VCaP (cell line): Measurements from ENCODE around the gene KRT20.
"Not testable (repeated sequence)": the region's sequence is repeated elsewhere in the genome, so short reads cannot be mapped to it uniquely, and the experiment has no call there.

ENCODE experiments used
- H3K27ac ChIP-seq: fragments of 450-650 bp; 2 replicates; pipeline ENCODE4 v1.5.1; 2017
- TF ChIP-seq, protein P1 (sequence below): fragments of 450-650 bp; conservative IDR thresholded peaks from 2 replicates; pipeline ENCODE4 v1.5.1; 2017; ENCODE audit warnings: mild to moderate bottlenecking, moderate library complexity

The KRT20 gene

GRCh38 chr17:40864661-40865390, 20.2 kb downstream of the KRT20 start:
- TF ChIP-seq, protein P1, sequence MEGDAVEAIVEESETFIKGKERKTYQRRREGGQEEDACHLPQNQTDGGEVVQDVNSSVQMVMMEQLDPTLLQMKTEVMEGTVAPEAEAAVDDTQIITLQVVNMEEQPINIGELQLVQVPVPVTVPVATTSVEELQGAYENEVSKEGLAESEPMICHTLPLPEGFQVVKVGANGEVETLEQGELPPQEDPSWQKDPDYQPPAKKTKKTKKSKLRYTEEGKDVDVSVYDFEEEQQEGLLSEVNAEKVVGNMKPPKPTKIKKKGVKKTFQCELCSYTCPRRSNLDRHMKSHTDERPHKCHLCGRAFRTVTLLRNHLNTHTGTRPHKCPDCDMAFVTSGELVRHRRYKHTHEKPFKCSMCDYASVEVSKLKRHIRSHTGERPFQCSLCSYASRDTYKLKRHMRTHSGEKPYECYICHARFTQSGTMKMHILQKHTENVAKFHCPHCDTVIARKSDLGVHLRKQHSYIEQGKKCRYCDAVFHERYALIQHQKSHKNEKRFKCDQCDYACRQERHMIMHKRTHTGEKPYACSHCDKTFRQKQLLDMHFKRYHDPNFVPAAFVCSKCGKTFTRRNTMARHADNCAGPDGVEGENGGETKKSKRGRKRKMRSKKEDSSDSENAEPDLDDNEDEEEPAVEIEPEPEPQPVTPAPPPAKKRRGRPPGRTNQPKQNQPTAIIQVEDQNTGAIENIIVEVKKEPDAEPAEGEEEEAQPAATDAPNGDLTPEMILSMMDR: no peak
- no peak overlapping the region for H3K27ac ChIP-seq

GRCh38 chr17:40862985-40863733, 21.9 kb downstream of the KRT20 start:
- no peak overlapping the region for H3K27ac ChIP-seq
- TF ChIP-seq, protein P1: no peak

DNA sequence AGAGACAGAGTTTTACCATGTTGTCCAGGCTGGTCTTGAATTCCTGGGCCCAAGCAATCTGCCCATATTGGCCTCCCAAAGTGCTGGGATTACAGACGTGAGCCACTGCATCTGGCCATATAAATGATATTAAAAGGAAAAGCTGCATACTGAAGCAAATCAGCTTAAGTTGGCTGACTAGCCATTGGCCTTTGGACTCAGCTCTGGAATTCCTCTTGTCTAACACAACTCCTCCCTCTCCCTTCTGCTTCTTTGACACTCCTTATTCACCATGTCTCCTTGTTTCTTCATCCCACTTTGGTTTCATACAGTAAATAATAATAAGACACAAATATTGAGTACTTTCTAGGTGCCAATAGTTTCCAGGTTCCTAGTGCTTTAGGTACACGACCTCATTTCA, 25.5 kb downstream of the KRT20 start:
- no peak overlapping the region for H3K27ac ChIP-seq
- TF ChIP-seq, protein P1: no peak

DNA sequence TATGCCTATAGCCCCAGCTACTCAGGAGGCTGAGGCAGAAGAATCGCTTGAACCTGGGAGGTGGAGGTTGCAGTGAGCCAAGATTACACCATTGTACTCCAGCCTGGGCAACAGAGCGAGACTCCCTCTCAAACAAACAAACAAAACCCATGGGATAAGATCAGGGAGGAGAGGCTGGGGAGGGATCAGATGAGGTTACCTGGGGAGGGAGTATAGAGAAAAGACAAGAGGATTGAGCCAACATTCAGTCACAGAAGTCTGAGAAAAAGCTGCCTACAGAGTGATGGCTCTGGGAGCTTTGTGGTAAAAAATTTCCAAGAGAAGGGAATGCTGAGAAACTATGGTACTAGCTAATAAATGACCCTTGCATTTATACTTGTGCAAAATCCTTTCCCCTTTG, 26.4 kb downstream of the KRT20 start:
- not testable (repeated sequence) for H3K27ac ChIP-seq

GRCh38 chr17:40857535-40857934, 27.5 kb downstream of the KRT20 start:
- TF ChIP-seq, protein P1: no peak
- no peak overlapping the region for H3K27ac ChIP-seq

DNA sequence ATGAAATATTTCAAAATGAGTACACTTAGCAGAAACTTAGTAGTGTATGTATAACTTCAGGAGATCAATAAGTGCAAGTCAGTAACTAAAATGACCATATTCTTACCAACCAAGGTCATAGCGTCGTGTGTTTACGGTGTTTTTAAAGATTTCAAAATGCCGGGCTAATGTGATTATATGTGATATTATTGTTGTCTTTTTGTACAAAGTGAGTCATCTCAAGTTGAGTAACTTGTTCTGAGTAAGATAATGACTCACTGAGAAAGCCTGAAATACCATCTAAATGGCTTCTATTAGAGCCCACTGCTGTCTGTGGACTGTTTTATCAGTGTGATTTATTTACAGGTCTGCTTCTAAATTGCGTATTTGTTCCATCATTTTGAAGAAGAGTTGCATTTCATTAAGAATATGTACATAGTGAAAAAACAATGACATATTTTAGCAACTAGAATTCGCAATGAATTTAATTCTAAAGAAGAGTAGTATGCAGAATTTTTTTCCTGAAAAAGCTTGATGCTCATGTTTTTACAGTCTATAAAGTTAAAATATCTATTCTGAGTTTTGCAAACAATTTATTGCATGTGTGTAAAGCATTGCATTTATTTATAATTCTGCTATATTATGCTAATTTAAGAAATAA, 30.7 kb downstream of the KRT20 start:
- no peak overlapping the region for H3K27ac ChIP-seq

GRCh38 chr17:40852364-40852763, 32.7 kb downstream of the KRT20 start:
- H3K27ac ChIP-seq: no peak overlapping the region
- TF ChIP-seq, protein P1: no peak

More for the DNA sequence above, 30.7 kb downstream of the KRT20 start:
- TF ChIP-seq, protein P1: no peak
